ENCODE data around the gene EPB41L5.

DNA sequence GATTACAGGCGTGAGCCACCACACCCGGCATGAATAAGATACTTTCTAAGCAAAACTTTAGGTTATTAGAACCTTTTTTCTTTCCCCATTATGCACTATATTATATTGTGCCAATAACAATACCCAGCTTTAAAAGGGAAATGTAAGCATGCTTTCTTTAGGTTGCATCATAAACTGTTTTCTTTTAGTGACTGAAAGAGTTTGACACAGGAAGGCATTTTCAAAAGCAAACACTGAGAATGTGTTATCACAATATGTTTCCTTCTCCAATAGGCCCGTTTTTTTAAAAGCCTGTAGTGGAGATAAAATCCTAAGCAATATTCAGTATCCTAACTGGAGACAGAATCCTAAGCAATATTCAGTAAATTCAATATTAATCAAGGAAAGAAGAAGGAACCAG, 16.7 kb upstream of the EPB41L5 start:
- TF ChIP-seq CTCF (conservative IDR thresholded peaks at IDR 0.05; ENCODE audit: low read length) (no peak), EZH2phosphoT487 (IDR thresholded peaks at IDR 0.05; ENCODE audit: borderline replicate concordance, low read depth, low read length) (no peak)
